ENCODE data around the gene DOK7. TPM values are rescaled to one million over a fixed set of nuclear protein-coding genes. Genes with fewer than 3 reads are reported as not detected.

The DOK7 gene
- polyA plus RNA-seq, 2 donors, result 0.11 to 0.29 TPM

DNA sequence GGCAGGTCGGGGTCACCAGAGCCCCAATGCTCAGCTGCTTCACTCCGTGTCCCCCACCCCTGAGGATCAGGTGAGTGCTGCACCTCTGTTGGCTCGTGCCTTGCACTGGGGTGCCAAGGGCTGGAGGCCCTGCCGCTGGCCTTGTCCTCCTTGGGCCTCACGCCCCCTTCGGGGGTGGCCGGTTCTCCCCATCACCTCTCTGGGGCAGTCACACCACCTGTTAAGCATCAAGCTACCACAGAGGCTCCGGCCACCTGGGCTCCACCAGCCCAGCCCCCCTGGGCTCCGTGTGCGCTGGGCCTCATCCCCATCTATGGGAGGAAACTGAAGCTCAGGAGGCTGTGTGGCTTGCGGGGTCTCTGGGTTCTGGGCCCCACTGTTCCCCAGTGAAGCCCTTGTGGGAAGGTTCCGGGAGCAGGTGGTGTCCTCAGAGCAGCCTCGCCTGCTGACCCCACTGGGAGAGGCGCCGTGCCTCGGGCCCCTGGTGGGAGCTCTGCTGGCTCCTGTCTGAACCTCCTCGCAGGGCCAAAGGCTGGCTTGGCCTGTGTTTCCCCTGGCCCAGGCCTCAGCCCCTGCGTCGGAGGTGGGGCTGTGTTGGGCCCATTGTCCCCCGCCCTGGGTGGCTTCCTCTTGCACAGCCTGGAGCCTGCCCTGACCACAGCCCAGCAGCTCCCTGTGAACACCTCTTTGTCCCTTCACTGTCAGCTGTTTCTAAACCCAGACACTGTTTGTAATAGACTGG, 30.8 kb downstream of the DOK7 start:
- H3K4me3 ChIP-seq (ENCODE audit: low read depth in 1 of 2, low read length in 2 of 2), result no peak overlapping the region
- 62 to 63% methylated on average over 20 of the region's 20 CpGs for WGBS, 2 donors
- no peak overlapping the region for H3K27ac ChIP-seq (ENCODE audit: low read depth in 2 of 2, low read length in 1 of 2)
- peaks cover 0 to 3% of the 10 kb centered on the region in 2 donors for H3K27me3 ChIP-seq (ENCODE audit: control insufficient read depth in 1 of 2, insufficient read depth in 2 of 2, low read length in 2 of 2)
- H3K4me1 ChIP-seq (ENCODE audit: control insufficient read depth in 2 of 2, insufficient read depth in 2 of 2, low read length in 1 of 2), result no peaks in the 10 kb centered on the region
- no peaks in the 10 kb centered on the region for H3K9me3 ChIP-seq (ENCODE audit: control insufficient read depth in 2 of 2, insufficient read depth in 1 of 2, low read depth in 1 of 2, low read length in 1 of 2)
- no peaks in the 10 kb centered on the region for H3K36me3 ChIP-seq (ENCODE audit: control insufficient read depth in 2 of 2, insufficient read depth in 2 of 2, low read length in 1 of 2)

DNA sequence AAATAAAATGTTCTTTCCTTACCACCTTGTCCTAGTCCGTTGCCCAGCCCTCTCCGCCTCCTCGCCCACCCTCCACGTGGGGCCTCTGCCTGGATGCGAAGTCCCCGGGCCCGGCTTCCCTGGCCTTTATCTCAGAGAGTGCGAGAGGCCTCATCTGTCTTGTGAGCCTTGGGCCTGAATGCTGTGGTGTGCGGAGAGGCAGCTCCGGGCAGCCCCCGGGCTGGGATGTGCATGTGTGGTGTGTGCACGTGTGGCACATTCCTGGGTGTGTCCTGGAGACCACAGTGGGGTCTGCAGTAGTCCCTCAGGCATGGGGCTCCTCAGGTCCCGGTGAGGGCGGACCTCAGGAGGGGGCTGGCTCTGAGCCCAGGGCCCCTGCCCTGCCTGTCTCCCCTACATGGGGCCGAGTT, 31.4 kb downstream of the DOK7 start:
- Histone ChIP-seq H3K27me3 (ENCODE audit: control insufficient read depth in 1 of 2, insufficient read depth in 2 of 2, low read length in 2 of 2) (peaks cover 0 to 3% of the 10 kb centered on the region in 2 donors), H3K4me1 (ENCODE audit: control insufficient read depth in 2 of 2, insufficient read depth in 2 of 2, low read length in 1 of 2) (no peaks in the 10 kb centered on the region), H3K36me3 (ENCODE audit: control insufficient read depth in 2 of 2, insufficient read depth in 2 of 2, low read length in 1 of 2) (no peaks in the 10 kb centered on the region), H3K9me3 (ENCODE audit: control insufficient read depth in 2 of 2, insufficient read depth in 1 of 2, low read depth in 1 of 2, low read length in 1 of 2) (no peaks in the 10 kb centered on the region), H3K27ac (ENCODE audit: low read depth in 2 of 2, low read length in 1 of 2) (no peak overlapping the region), H3K4me3 (ENCODE audit: low read depth in 1 of 2, low read length in 2 of 2) (no peak overlapping the region)
- 37 to 45% methylated on average over 15 of the region's 15 CpGs for WGBS, 2 donors

DNA sequence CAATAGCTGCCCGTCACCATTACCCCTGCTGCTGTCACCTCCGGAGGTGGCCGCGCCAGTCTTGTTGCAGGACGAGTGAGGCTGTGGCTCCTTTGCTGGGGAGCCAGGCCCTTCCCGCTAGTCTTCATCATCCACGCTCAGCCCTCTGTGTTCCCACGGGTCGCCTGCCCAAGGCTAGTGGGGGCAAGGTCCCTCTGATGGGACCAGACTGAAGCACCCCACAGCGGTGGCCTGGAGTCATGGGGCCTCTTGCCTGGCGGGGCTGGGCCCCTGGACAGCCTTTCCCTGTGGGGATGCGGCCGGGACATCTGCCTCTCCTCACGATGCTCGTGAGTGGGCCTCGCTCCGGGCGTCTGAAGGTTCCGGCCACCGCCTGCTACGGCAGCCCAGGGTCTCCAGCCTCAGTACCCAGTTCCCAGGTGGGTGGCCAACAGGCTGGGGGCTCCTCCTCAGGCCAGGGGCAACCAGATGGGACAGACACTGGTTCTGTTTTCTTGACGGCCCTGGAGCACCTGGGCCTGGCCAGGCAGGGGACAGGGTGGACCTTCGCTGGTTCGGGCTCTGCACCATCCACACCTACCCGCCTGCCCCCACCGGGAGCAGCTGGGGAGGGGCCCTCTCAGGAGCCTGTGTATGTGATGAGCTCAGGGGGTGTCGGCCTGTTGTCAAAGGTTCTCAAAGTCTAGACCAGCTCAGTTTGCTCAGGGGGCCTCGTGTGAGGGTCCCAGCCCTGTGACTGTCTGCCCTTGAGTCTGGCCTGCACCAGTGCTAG, 32.3 kb downstream of the DOK7 start:
- H3K4me1 ChIP-seq (ENCODE audit: control insufficient read depth in 2 of 2, insufficient read depth in 2 of 2, low read length in 1 of 2), result no peaks in the 10 kb centered on the region
- H3K36me3 ChIP-seq (ENCODE audit: control insufficient read depth in 2 of 2, insufficient read depth in 2 of 2, low read length in 1 of 2), result peaks cover 3 to 4% of the 10 kb centered on the region in 2 donors
- H3K4me3 ChIP-seq (ENCODE audit: low read depth in 1 of 2, low read length in 2 of 2), result no peak overlapping the region
- no peak overlapping the region for H3K27ac ChIP-seq (ENCODE audit: low read depth in 2 of 2, low read length in 1 of 2)
- no peaks in the 10 kb centered on the region for H3K27me3 ChIP-seq (ENCODE audit: control insufficient read depth in 1 of 2, insufficient read depth in 2 of 2, low read length in 2 of 2)
- WGBS, 2 donors, result 72 to 77% methylated on average over 24 to 28 of the region's 28 CpGs
- H3K9me3 ChIP-seq (ENCODE audit: control insufficient read depth in 2 of 2, insufficient read depth in 1 of 2, low read depth in 1 of 2, low read length in 1 of 2), result no peaks in the 10 kb centered on the region

DNA sequence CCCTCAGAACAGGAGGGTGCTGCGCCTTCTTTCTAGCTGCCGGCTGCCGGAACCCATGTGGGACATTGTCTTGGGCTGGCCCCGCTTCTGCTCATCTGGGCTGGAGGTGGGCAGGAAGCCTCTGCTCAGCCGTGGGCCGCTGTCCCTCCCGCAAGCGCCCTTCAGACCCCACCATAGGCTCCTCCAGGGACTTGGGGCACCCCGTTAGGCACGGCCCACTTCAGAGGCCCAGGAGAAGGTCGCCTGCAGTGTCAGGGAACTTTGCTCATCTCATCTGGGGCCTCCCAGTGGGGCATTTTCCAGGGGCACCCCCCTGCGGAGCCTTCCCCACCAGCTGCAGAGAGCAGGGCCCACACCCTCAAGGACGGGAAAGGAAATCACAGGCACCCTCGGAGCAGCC, 32.9 kb downstream of the DOK7 start:
- Histone ChIP-seq H3K27me3 (ENCODE audit: control insufficient read depth in 1 of 2, insufficient read depth in 2 of 2, low read length in 2 of 2) (no peaks in the 10 kb centered on the region), H3K9me3 (ENCODE audit: control insufficient read depth in 2 of 2, insufficient read depth in 1 of 2, low read depth in 1 of 2, low read length in 1 of 2) (no peaks in the 10 kb centered on the region), H3K4me1 (ENCODE audit: control insufficient read depth in 2 of 2, insufficient read depth in 2 of 2, low read length in 1 of 2) (no peaks in the 10 kb centered on the region), H3K4me3 (ENCODE audit: low read depth in 1 of 2, low read length in 2 of 2) (no peak overlapping the region), H3K27ac (ENCODE audit: low read depth in 2 of 2, low read length in 1 of 2) (no peak overlapping the region), H3K36me3 (ENCODE audit: control insufficient read depth in 2 of 2, insufficient read depth in 2 of 2, low read length in 1 of 2) (peaks cover 3 to 6% of the 10 kb centered on the region in 2 donors)
- WGBS, 2 donors, result 66 to 75% methylated on average over 13 to 14 of the region's 14 CpGs

DNA sequence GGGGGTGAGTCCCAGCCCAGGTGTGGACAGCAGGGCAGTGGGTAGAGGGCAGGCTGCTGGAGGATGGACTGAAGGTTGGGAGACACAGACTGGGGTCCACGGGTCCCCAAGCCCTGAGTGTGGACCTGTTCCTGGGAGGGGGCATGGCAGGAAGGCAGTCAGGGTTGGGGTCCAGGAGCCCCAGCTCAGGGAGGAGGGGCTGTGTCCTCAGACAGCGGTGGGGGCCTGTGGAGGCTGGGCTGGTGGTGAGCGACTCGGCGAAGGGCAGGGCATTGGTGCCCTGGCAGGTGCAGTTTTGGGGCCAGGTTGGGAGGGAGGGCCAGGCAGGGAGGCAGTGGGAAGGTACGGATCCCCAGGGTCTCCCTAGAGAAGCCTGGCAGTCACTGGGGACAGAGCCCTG, 34.0 kb downstream of the DOK7 start:
- Histone ChIP-seq H3K27me3 (ENCODE audit: control insufficient read depth in 1 of 2, insufficient read depth in 2 of 2, low read length in 2 of 2) (no peaks in the 10 kb centered on the region), H3K4me3 (ENCODE audit: low read depth in 1 of 2, low read length in 2 of 2) (no peak overlapping the region), H3K9me3 (ENCODE audit: control insufficient read depth in 2 of 2, insufficient read depth in 1 of 2, low read depth in 1 of 2, low read length in 1 of 2) (no peaks in the 10 kb centered on the region), H3K27ac (ENCODE audit: low read depth in 2 of 2, low read length in 1 of 2) (no peak overlapping the region), H3K36me3 (ENCODE audit: control insufficient read depth in 2 of 2, insufficient read depth in 2 of 2, low read length in 1 of 2) (peaks cover 3 to 10% of the 10 kb centered on the region in 2 donors), H3K4me1 (ENCODE audit: control insufficient read depth in 2 of 2, insufficient read depth in 2 of 2, low read length in 1 of 2) (no peaks in the 10 kb centered on the region)
- WGBS, 2 donors, result 81 to 82% methylated on average over 6 of the region's 6 CpGs

DNA sequence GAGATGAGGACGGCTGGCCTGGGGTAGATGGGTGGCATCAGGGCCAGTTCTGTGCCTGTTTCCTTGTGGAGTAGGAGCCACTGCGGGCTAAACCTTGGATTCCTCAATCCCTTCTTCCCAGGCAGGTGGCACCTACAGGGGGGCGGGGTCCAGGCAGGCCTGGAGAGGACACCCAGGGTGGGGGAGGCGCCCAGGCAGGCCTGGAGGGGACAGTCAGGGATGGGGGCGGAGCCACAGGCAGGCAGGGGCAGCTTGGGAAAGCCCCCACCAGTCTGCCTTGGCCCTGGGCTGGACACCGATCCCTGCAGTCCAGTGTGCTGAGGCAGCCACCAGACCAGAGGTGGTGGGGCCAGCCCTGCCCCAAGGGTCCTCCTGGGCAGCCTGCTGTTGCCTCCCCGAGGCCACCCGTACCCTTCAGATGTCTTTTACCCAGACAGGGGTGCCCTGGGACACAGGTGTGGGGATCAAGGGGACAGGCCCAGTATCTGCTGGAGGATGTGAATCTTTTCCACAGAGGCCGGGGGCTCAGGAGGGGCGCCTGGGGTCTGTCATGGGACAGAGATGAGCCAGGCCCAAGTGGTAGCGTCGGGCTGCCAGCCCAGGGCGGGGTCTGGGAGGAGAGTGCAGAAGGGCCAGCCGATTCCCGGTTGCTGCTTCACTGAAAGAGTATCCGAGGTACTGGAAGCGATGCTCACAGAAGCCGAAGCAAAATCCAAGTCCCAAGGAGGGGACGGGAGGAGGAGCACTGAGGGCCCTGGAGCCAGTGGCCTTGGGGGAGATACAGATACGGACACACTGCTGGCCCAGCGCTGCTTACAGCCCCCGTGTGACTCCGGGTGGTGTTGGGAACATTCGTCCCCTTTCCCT, 34.6 kb downstream of the DOK7 start:
- no peaks in the 10 kb centered on the region for H3K27me3 ChIP-seq (ENCODE audit: control insufficient read depth in 1 of 2, insufficient read depth in 2 of 2, low read length in 2 of 2)
- peaks cover 3 to 16% of the 10 kb centered on the region in 2 donors for H3K36me3 ChIP-seq (ENCODE audit: control insufficient read depth in 2 of 2, insufficient read depth in 2 of 2, low read length in 1 of 2)
- no peak overlapping the region for H3K27ac ChIP-seq (ENCODE audit: low read depth in 2 of 2, low read length in 1 of 2)
- 73 to 76% methylated on average over 23 to 24 of the region's 24 CpGs for WGBS, 2 donors
- H3K4me3 ChIP-seq (ENCODE audit: low read depth in 1 of 2, low read length in 2 of 2), result no peak overlapping the region
- H3K4me1 ChIP-seq (ENCODE audit: control insufficient read depth in 2 of 2, insufficient read depth in 2 of 2, low read length in 1 of 2), result no peaks in the 10 kb centered on the region
- no peaks in the 10 kb centered on the region for H3K9me3 ChIP-seq (ENCODE audit: control insufficient read depth in 2 of 2, insufficient read depth in 1 of 2, low read depth in 1 of 2, low read length in 1 of 2)

DNA sequence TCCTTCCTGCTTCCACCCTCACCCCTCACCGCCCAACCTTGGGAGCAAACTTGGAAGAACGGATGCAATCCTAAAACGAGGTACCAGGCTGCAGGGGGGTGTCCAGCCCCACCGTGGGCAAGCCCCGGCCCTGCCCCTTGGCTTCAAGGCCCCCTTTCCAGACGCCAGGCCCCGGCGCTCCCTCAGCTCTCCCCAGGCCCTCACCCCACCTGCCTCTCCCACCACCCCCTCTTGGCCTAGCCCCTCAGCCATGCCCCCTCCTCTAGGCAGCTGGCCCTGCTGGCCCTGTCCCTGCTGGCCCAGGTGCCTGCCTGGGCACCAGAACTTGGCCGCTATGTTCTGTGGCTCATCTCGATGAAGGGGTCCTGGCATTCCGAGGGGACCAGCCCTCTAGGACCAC, 35.3 kb downstream of the DOK7 start:
- Histone ChIP-seq H3K36me3 (ENCODE audit: control insufficient read depth in 2 of 2, insufficient read depth in 2 of 2, low read length in 1 of 2) (peaks cover 3 to 22% of the 10 kb centered on the region in 2 donors), H3K4me3 (ENCODE audit: low read depth in 1 of 2, low read length in 2 of 2) (no peak overlapping the region), H3K27ac (ENCODE audit: low read depth in 2 of 2, low read length in 1 of 2) (no peak overlapping the region), H3K4me1 (ENCODE audit: control insufficient read depth in 2 of 2, insufficient read depth in 2 of 2, low read length in 1 of 2) (no peaks in the 10 kb centered on the region), H3K27me3 (ENCODE audit: control insufficient read depth in 1 of 2, insufficient read depth in 2 of 2, low read length in 2 of 2) (no peaks in the 10 kb centered on the region), H3K9me3 (ENCODE audit: control insufficient read depth in 2 of 2, insufficient read depth in 1 of 2, low read depth in 1 of 2, low read length in 1 of 2) (no peaks in the 10 kb centered on the region)
- 73 to 82% methylated on average over 11 of the region's 11 CpGs for WGBS, 2 donors

DNA sequence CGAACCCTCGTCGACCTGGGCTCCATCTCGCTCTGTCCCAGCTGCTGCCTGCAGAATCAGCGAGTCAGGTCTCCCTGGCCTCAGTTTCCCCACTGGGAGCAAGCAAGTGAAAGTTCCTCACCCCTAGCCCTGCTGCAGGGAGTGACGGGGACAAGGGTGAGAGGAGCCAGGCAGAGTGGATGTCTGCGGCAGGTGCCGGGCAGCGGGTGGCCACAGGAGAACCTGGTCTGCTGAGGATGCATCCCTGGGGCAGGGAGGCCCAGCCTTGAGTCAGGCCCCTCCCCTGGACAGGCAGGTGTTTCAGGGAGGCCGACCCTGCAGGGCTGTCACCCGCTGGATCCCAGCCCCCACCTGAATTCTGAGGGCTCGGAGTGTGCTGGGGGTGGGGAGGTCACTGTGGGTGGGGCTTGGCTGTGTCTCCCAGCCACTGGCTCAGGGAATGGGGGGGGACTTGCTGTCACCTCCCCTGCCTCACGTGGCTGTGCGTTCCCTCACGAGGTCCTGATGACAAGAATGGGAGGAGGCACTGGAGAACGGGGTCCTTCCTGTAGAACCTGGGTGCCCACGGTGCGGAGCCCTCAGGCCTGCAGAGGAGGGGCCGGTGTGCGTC, 35.9 kb downstream of the DOK7 start:
- H3K36me3 ChIP-seq (ENCODE audit: control insufficient read depth in 2 of 2, insufficient read depth in 2 of 2, low read length in 1 of 2), result peaks cover 3 to 26% of the 10 kb centered on the region in 2 donors
- 83 to 86% methylated on average over 20 of the region's 20 CpGs for WGBS, 2 donors

DNA sequence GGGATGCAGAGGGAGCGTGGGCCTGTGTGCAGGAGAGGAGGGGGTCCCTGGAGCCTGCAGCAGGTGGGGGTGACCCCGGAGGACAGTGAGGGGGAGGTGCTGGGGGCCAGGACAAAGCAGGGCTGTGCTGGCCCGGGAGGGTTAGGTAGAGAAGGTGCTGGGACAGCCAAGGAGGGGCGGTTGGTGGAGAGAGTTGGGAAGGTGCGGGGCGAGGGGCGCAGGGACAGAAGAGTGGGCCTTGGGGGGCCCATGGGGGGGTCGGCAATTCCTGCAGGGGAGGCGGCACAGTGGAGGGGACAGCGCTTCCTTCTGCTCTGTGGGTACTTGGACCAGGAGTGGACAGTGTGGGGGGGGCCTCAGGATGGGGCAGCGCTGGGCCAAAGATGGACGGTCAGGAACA, 36.6 kb downstream of the DOK7 start:
- H3K4me3 ChIP-seq (ENCODE audit: low read depth in 1 of 2, low read length in 2 of 2), result no peak overlapping the region
- no peaks in the 10 kb centered on the region for H3K27me3 ChIP-seq (ENCODE audit: control insufficient read depth in 1 of 2, insufficient read depth in 2 of 2, low read length in 2 of 2)
- 91 to 93% methylated on average over 12 of the region's 12 CpGs for WGBS, 2 donors
- H3K36me3 ChIP-seq (ENCODE audit: control insufficient read depth in 2 of 2, insufficient read depth in 2 of 2, low read length in 1 of 2), result peaks cover 3 to 26% of the 10 kb centered on the region in 2 donors
- H3K27ac ChIP-seq (ENCODE audit: low read depth in 2 of 2, low read length in 1 of 2), result no peak overlapping the region
- no peaks in the 10 kb centered on the region for H3K9me3 ChIP-seq (ENCODE audit: control insufficient read depth in 2 of 2, insufficient read depth in 1 of 2, low read depth in 1 of 2, low read length in 1 of 2)
- H3K4me1 ChIP-seq (ENCODE audit: control insufficient read depth in 2 of 2, insufficient read depth in 2 of 2, low read length in 1 of 2), result no peaks in the 10 kb centered on the region

More for the DNA sequence above, 35.9 kb downstream of the DOK7 start:
- H3K27ac ChIP-seq (ENCODE audit: low read depth in 2 of 2, low read length in 1 of 2), result no peak overlapping the region
- no peaks in the 10 kb centered on the region for H3K9me3 ChIP-seq (ENCODE audit: control insufficient read depth in 2 of 2, insufficient read depth in 1 of 2, low read depth in 1 of 2, low read length in 1 of 2)
- H3K27me3 ChIP-seq (ENCODE audit: control insufficient read depth in 1 of 2, insufficient read depth in 2 of 2, low read length in 2 of 2), result no peaks in the 10 kb centered on the region
- H3K4me1 ChIP-seq (ENCODE audit: control insufficient read depth in 2 of 2, insufficient read depth in 2 of 2, low read length in 1 of 2), result no peaks in the 10 kb centered on the region
- H3K4me3 ChIP-seq (ENCODE audit: low read depth in 1 of 2, low read length in 2 of 2), result no peak overlapping the region
